Activated CD4-positive, CD25-positive, alpha-beta regulatory T cell treated with anti-CD3 and anti-CD28 coated beads, Interleukin-2, amount 50 U/mL, for 16 hours (primary cell): Measurements from ENCODE around the gene HDAC5.
"Not testable (repeated sequence)": the region's sequence is repeated elsewhere in the genome, so short reads cannot be mapped to it uniquely, and the experiment has no call there.

Source experiments
- DNase-seq: peaks from one replicate; pipeline ENCODE4 v3.0.0-alpha.2; 2020; ENCODE audit warnings: low read depth, low spot score

Gene HDAC5

DNA sequence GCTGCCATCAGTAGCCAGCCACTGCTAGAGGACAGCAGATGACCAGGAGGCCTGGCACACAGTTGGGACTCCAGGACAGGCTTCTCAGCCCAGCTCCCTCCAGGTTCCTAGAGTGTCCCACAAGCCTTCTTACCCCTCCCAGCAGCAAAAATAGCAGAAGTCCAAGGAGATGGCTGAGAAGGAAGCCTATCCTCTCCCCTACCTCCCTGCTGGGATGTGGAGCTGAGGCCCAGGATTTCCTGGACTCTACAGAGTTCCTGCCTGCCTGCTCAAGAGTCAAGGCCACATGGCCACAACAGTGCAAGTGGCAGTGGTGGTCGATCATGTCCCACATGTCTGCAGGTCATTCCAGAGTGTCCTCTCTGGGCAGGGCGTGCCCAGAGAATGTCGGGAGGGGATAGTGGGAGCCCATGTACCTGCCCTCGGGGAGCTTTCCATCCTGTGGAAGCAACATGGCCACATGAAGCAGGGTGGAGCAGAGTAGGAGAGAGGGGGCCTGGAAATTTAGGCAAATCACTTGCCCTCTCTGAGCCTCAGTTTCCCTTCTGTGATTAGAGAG is 10.6 kb upstream of the HDAC5 start:
- DNase-seq, result no peak

DNA sequence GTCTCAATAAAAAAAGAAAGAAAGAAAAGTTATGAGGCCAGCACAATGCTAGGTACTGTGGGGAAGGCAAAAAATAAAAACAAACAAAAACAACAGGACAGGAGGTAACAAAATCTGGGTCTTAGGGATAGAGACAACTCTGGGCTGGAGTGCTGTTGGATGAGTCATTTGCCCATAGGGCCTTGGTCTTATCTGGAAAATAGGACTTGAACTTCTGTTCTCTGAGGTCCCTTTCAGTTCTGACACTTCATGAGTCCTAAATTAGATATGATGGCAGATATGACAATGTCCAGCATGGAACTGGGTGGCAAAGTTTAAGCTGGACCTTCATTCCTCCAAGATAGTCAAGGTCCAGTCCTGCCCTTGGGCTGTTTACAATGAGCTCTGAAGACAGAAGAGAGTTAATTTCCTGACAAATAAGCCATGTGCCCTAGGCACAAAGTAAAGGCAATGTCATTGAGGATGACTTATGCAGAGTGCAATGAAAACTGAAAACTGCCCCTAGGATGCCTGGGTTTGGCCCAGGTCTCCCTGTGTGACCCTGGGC is 8.9 kb upstream of the HDAC5 start:
- no peak for DNase-seq

DNA sequence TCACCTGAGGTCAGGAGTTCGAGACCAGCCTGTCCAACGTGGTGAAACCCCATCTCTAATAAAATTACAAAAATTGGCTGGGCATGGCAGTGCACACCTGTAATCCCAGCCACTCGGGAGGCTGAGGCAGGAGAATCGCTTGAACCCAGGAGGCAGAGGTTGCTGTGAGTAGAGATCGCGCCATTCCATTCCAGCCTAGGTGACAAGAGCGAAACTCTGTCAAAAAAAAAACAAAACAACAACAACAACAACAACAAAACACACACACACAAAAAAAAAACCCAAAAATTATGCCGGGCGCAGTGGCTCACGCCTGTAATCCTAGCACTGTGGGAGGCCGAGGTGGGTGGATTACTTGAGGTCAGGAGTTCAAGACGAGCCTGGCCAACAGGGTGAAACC is 7.9 kb upstream of the HDAC5 start:
- DNase-seq, result not testable (repeated sequence)

DNA sequence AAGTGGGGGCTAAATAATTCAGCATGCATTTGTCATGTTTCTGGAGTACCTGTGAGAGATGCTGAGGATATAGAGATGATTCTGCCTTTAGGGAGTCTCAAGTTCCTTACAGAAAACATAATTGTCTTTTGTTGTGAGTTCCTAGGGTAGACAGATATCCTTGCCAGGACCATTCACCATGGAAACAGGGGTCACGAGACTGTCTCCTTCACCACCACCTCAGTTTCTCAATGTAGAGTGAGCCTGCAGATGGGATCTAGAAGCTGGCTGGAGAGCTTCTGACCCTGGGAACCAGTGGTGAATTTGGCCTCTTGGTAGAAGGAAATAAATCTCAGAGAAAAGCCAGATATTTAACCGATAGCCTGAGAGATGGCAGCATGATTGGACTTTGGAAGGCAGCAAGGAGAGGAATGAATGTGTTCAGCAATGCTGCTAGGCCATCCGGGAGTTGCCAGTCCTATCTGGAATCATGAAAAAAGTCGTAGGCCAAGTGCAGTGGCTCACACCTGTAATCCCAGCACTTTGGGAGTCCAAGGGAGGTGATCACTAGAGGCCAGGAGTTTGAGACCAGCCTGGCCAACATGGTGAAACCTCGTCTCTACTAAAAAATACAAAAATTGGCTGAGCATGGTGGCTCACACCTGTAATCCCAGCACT is 7.4 kb upstream of the HDAC5 start:
- no peak for DNase-seq

DNA sequence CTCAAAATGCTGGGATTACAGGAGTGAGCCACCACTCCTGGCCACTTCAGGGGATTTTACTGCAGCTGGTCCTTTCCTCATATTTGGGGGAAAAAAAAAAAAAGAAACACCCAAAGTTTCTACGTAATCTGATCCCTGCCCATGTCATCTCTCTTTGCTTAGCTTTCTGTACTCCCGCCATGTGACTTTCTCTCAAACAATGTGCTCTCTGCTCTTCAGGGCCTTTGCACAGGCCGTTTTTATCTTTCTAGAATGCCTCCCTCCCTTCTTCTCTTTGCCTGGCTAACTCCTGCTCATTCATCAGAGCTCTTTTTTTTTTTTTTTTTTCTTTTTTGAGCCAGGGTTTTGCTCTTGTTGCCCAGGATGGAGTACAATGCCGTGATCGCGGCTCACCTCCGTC is 4.9 kb upstream of the HDAC5 start:
- DNase-seq, result no peak

DNA sequence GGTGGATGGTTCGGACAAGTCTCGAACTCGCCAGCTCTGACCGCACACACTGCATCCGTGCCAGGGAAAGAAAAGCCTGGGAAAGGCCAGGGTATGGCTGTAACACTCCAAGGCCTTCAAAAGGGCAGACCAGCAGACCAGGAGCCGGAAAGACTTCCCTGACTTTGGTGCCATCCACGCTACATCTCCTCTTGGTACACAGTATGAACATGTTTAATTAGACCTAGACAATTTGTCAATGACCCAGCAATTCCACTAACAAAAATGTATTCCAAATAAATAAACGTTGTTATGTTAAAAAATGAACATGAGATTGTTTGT is 637 bp upstream of the HDAC5 start:
- no peak for DNase-seq

DNA sequence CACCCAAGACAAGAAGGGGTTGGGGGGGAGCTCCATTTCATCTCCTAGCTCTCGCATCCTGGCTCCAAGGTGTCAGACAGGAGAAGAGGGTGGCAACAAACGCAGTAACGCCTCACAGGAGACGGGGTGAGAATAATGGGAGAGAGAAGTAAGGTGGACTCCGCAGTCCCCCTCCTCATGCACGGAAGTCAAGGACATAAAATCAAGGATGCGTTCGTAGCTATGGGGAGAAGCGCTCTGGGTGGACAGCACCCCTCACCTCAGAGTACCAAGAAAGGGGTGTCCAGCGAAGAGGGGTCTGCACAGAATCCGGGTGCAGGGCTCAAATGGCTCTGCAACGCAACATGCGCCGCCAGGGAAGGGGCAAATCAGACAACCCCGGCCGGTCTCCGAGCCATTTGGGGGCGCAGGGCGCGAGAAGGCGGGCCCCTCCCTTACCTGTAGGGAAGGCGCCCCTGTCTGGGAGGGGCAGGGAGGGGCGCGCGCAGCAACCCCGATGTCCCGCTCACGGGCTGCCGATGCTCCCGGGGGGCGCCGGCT is 555 bp downstream of the HDAC5 start:
- DNase-seq, result no peak

DNA sequence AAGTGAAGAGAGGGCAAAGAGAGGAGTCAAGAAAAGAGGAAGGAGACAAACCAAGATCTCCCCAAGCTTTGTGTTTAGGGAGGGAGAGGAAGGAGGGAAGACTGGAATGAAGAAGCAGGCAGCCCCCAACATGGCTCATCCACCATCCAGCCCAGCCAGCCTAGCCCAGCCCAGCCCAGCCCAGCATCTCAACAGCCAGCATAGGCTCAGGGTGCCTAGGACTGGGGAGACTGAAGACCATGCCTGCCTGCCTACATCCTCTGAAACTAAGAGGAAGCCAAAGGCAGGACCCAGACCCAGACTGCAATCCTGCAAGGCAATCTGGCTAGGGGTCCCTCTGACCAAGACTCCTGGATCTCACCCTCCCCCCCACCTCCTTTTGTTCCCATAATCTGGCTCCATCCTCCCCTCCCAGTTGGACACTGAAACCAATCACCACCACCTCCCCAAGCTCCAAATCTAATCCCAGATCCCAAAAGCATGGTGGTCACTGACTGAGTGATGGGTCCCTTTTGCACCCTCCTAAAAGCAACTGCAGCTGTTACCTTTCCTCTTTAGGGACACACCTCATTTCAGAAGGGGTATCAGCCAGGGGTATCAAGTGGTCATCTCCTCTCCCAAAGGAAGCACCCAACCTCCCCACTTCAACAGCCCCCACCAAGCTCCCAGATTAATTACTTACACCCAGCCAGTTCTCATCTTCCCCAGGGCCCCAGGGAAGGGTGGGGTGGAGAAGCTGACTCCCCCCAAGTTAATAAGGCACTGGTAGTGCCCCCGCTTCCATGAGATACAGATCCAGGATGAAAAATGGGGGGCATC is 1.2 kb downstream of the HDAC5 start:
- DNase-seq, result no peak

DNA sequence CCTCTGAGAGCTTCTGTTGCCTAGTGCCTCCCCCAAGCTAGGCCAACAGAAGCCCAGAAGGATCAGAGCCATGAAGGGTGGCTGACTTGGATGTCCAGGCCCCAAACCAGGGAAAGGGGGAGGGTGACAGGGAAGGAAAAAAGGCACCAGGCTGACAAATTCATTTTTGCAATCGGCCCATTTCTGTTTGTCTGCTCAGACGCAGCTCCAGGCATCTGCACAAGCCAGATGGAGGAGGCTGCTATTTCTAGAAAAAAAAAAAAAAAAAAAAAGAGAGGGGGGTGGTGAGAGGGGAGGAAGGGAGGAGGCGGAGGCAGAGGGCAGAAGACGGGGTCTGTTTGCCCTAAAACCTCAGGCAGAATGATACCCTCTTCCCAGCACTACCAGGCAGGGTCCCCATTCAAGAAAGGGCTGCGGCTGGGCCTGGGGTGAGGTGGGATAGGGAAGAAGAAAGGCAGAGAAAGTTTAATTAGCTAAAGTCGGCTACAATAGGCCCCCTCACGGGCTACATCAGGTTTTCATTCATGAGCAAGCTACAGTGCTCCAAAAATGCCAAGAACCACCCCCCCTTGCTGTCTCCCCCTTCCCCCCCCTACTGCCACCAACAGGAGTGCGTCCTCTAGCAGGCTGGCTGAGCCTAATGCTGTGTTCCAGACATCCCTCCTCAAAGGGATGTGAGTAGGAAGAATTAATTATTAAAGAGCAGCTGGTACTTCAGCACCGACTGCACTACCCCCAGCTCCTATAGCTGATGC is 2.4 kb downstream of the HDAC5 start:
- DNase-seq, result no peak

DNA sequence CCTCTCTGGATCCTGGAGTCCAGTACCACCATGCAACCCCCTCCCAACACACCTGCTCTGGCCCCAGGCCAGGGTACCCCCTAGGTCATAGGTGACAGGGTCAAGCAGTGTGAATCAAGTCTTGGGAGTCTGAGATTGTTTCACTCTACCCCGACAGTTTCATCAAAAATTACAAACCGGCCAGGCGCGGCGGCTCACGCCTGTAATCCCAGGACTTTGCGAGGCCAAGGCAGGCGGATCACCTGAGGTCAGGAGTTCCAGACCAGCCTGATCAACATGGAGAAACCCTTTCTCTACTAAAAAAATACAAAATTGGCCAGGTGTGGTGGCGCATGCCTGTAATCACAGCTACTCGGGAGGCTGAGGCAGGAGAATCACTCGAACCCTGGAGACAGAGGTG is 3.2 kb downstream of the HDAC5 start:
- DNase-seq, result not testable (repeated sequence)

DNA sequence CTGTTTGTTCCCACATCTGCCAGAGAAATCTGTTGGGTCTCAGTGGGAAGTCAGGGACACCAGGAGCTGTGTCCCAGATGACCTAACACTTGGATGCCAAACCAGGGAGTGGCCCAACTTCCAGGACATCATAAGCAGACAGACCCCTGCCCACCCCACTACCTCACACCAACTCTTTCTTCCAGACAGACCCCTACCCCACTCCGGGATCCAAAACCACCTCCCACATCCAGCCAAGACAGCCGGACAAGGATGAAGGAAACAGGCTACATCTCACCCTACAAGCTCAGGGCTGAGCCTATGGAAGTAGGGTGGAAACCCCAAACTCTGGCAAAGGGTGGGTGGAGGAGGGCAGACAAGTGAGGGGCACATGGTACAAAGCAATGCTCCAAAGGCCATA is 3.6 kb downstream of the HDAC5 start:
- DNase-seq, result no peak

DNA sequence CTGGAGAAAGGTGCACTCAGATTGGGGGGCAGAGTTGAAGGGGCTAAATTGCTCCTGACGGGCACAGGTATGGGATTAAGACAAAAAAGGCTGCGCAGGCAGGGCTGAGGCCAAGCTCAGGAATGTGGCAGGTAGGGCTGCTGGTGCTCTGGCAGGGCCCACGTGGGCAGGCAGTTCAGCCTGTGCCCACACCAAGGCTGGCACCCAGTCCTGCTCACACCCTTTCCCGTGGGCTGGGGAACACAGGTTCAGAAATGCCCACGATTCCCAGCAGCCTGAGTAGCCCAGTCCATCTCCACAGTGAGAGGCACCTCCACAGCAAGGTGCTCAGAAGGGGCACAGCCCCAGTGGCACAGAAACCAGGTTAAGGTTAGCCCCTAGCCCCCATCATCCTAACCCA is 4.4 kb downstream of the HDAC5 start:
- no peak for DNase-seq

DNA sequence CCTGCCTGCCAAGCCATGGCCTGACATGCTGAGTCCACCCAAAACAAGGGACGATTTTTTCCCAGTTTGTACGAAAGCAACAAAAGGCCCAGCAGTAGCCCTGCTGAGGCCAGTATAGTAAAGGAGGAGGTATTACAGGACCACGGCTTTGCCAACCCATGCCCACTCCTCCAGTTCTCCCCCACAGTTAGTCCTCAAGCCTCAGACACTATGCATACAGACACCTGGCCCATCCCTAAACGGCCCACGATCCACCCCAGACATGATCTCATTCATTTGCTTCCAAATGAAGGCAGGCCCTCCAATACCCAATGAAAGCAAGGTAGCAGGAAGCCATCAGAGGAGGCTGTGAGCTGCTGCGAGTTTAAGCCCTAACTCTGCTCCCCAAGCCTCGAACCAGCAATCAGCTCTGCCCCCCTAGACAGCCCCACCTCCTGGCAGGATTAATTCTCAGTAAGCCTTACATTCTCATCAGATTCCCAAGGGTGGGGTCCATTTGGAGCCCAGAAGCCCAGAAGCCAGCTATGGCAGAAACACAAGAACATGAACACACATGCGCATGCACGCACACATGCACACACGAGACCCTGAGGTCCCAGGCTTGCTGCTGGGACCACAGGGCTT is 4.9 kb downstream of the HDAC5 start:
- no peak for DNase-seq

DNA sequence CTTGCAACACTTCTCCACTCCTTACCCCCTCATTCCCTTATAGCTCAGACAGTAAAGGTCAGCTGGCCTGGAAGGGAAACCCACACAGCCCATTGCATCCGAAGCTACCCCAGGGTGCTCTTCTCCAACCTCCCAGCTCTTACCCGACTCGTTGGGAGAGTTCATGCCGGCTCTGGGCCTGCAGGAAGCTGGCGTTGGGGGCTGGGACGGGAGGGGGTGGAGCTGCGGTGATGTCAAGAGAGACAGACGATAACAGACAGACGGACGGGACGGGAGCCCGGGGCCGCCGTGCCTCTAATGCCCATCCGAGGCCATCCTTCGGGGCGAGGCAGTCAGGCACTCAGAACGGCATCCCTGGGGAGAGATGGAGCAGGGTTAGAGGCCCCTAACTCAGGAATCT is 6.1 kb downstream of the HDAC5 start:
- DNase-seq, result no peak

DNA sequence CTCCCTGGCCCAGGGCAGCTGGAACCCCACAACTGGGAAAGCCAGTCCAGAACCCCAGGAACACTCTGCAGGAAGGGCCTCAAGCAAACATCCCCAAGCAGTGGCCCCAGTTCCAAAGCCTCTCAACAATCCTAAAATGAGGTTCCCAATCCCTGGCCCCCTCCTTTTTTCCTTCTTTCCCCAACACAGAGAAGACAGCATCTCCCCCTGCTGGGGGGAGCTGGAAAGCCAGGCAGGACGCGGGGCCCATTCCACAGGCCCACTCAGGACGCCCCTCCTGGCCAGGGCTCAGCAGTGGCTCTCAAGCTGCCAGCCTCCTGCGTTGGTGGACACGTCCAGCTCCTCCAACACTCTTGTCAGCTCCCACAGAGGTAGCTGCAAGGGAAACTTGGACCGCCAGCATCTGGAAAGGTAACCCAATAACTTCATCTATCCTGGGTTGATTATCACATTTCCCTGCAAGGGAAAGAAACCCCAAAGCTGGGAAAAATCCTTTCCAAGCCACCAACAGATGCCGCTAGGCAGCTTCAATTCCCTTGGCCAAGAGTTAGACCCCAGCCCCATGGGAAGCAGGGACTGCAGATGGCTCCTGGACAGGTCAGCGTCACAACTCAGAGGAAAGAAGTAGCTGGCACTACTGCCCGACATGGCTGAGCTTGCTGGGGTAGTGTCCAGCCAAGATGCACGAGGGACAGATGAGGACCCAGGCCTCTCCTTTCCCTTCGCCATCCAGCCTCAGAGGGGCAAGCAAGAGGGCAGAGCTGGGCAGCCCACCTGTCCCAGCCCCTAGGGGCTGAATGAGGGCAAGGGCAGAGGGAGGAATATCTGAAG is 7.6 kb downstream of the HDAC5 start:
- no peak for DNase-seq

DNA sequence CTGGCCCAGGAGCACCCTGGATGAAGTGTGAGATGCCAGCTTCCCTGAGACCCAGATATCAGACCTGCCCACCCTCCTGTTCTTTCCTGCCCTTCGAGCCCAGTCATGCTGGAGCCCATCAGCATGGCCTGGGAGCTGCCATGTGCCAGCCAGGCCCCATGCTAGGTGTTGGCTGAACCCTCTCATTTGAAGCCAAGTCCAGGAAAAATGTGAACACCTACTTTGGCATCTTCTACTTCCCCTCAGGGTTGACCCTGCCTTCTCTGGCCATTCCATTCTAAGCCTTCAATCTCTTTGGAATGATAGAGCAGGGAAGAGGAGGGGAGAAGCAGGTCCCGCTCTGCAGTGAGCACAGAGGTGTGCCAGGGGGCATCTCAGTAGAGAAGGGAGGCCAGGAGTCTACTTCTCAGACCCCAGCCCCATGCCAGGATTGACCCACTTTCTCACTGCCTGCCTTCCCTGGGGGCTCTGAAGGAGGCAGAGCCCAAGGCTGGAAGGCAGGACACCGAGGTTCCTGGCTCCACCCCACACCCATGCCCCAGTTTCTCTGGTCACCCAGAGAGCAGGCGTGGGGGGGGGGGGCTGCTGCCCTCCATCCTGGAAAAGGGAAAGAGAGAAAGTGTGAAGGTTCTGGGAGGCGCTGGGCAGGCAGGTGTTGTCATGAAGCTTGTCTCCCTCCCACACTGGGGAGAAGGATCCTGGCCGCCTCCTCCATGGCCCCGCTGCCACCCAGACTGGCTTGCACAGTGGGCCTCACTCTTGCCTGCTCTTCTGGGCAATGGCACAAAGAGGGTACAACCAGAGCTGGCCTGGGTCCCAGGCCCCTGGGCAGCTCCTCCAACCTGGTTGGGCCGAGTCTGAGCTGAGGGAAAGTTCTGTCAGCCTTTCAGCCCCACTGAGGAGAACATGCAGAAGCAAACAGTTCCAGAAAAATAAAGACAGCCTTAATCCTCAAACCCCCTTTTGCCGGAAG is 9.3 kb downstream of the HDAC5 start:
- no peak for DNase-seq

DNA sequence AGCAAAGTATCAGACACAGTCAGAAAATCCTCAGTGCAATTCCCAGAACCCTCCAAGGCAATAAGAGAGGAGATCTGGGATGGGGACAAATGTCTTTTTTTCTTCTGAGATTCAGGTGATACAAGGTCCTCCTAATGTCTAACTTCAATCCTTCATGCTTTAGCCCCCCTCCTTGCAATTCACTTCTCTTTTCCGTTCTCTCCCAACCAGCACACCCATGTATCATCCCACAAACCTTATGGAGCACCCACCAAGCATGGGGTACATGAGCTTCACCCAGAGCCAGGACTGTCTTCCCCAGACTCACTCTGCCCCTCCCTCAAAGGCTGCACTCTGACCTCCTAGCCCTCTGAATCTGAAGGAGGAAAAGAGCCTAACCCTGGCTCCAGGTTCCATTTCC is 10.1 kb downstream of the HDAC5 start:
- no peak for DNase-seq

DNA sequence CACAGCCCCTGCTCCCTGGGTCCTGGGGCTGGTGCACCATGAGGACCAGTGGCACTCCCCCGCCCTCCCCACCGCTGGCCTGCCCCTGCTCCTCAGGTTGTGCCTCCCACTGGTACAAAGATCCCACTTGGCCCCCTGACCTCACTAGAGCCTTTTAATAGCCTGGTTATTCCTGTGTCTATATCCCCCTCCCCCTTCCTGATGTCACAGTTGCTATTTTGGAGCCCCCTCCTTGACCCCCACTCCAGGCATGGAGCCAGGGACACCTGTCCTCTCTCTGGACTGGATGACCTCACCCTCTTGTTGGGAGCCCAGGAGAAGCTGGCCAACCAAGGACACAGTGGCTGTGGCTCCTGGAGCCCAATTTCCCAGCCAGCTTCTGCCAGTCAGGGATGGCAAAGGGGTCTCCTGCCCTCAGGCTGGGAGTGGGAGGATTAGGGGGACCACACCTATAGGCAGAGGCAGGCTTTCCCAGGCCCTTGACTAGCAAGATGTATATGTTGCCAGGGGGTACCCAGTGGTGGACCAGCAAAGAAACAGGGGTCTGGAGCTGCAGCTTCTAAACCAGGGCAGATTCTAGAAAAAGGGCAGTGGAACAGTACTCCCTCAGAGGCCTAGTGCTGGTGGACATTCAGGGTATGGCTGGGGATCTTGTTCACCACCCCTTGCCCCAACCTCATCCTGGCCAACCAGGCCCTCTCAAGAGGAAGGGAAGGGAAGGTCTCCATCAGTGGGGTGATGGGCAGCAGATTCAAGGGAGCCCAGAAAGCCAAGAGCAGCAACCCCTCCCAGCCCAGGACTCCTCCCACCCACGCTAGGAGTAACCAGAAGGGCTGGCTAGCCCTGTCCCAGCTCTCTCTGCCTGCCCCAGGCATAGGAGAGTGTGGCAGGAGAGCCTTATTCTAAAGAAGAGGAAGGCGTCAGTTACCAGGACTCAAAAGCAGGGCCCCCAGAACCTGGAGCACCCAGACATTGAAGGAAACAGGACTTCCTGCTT is 10.9 kb downstream of the HDAC5 start:
- no peak for DNase-seq
